HuH-7 (cell line): Measurements from ENCODE around the gene PRM3.
"Not testable (repeated sequence)": the region's sequence is repeated elsewhere in the genome, so short reads cannot be mapped to it uniquely, and the experiment has no call there.

Source experiments
- DNase-seq: peaks from one replicate; pipeline ENCODE4 v3.0.0; 2011; ENCODE audit warnings: low spot score

Gene PRM3

DNA sequence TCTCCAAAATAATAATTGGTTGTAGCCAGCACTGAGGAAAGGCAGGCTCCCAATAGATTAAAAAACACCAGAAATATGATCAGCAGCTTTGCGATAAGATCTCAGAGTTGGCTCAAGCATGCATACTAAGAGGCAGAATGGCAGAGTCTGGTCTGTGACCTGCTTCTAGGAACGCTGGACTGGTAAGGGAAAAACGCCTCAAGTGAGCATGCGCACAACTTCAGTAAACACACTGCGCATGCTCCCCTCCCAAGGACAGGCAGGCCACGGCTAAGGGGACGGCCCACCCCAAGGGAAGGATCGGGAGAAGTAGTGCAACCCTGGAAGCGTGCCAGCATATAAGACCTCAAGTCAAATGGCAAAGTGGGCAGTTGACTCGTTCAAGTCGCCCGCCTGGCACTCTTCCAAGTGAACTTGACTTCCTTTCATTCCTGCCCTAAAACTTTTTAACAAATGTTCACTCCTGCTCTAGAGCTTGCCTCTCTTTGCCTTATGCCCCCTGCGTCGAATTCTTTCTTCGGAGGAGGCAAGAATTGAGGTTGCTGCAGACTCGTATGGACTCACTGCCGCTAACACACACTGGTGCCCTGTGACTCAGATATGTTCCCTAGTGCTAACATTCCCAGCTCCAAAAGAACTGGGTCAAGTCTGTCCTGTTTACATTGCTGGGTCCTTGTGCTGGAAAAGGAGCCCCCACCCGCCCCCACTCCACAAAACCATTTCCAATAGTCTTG, 30.1 kb upstream of the PRM3 start:
- no peak for DNase-seq

DNA sequence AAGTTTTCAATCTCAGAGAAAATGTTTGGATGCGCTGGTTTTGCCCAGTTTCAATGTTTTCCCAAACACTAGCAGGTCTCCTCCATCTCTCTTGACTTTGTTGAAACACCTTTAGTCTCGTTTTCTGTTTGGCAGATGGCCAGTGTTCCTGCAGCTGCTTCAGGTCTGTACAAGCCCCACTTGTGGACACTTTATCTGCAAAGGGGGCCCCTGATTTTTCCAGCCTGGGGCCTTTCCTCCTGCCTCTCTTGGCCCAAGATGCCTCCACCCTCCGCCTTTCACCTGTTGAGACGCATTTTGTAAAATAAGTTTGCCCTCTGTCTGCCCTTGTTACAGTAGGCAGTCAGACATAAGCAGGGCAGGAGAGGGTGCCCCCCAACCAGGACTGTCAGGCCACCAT, 29.5 kb upstream of the PRM3 start:
- no peak for DNase-seq

DNA sequence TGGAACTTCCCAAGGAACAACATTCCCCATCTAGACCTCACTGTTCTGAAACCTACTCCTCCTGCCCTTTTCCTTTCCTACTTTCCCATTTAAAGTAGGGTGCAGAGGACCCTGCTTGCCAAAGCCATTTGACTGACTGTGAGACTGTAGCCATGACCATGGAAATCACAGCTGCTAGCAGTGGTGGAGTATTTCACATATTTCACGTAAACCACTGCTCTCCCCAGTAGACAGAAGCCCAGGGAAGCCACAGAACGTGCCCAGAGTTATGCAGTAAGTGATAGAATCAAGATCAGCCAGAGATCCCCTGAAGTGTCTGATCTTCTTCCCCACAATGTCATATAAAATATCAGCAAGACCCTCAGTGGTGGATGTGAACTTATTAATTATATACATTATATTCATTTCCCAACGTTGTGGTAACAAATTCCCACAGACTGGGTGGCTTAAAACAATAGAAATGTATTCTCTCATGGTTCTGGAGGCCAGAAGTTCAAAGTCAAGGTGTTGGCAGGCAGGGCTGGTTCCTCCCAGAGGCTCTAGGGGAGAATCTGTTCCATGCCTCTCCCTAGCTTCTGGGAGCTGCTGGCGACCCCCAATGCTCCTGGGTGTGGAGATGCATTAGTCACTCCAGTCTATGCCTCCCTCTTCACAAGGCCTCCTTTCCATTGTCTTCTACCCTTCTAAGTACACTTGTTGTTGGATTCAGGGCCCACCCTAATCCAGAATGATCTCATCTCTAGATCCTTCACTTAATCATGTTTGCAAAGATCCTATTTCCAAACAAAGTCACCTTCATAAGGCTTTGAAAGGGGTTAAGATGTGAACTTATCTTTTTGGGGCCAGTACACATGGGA, 28.4 kb upstream of the PRM3 start:
- DNase-seq: no peak

GRCh38 chr16:11300560-11300892, 27.1 kb upstream of the PRM3 start:
- DNase-seq: no peak

DNA sequence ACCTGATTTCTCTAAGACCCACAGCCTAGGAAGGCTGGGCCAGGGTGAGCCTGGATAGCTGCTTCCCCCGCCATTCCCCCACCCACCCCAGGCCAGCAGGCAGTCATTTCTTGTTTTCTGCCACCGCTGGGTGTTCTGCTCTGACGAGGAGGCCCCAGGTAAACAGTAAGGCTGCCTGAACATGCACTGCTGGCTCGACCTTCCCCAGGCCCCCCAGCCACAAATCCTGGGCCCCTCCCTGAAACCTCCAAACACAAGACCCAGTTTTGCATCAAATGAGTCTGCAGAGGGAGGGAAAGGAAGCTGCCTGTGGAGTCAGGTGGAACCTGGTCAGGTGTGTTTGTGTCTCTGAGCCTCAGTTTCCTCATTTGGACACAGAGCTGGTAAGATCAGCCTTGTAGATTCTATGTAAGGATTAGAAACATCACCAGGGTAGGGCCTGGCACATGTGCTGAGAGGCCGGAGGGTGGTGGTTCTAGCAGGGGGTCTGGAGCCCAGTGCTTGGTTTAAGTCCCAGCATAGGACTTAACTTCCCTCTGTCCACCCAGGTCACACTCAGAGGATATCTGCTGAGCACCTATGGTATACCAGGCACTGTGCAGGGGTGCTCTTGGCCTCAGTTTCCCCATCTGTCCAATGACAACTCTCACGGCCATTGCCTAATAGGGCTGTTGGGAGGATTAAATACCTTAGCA, 26.6 kb upstream of the PRM3 start:
- no peak for DNase-seq

DNA sequence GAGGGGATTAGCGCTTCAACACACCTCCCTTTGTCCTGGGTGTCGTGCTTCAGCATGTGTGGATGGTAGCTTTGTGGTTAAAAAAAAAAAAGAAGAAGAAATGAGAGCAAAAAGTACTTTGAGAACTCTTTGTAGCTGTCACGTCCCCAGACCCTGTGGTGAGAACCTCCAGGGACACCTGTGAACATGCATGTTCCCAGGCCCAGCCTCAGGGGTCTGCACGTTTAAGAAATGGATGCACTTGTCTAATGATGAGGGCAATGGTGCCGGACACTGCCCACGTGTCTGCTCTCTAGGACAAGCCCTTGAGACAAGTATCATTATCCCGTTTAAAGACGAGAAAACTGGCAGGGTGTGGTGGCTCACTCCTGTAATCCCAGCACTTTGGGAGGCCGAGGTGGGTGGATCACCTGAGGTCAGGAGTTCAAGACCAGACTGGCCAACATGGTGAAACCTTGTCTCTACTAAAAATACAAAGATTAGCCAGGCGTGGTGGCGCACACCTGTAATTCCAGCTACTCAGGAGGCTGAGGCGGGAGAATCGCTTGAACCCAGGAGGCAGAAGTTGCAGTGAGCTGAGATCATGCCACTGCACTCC, 25.6 kb upstream of the PRM3 start:
- not testable (repeated sequence) for DNase-seq

GRCh38 chr16:11298143-11298900, 24.9 kb upstream of the PRM3 start:
- DNase-seq: no peak

DNA sequence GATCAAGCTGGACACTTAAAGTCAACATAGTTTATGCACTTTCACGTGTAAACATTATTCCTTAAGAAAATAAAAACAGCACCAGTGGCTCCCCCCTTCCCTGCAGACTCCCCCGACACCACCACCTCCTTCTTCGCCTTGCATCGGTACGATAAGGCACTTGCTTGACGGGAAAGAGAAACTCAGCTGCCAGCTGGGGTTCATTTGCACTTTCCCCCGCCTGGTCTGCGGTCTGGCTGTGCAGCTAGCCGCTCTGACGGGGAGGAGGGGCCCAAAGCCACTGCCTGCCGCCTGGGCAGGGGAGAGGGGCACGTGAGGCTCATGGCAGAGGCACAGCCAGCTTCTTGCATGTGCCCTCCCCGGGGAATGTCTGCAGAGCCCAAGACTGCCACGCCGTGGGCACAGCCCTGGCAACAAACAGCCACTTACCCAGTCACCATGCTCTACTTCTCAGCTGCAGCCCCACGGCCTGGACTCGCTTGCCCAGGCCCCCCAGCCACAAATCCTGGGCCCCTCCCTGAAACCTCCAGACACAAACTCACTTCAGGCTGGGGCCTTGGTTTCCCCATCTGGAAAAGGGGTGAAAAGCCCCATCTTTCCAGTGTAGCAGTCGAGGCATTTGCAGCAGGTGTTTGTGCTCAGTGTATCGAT, 24.2 kb upstream of the PRM3 start:
- DNase-seq: no peak

- no peak for DNase-seq
Observed at GRCh38 chr16:11296706-11297491, 23.5 kb upstream of the PRM3 start.

DNA sequence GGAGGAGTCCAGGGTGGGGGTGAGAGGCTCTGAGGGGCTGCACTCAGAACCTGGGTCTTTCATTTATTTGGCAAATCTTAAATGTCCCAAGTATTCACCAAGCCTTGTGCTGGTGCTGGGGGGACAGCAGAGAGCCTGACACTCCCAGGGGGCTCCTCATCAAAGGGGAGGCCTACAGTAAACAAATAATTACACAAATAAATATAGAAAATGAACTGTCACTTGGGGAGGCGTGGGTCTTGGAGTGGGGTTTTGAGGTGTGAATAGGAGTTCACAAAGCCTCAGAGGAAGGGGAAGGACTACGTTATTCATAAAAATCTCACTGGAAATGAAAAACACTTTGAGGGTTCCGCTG, 22.9 kb upstream of the PRM3 start:
- no peak for DNase-seq

- no peak for DNase-seq
Observed at GRCh38 chr16:11295672-11296071, 22.2 kb upstream of the PRM3 start.

DNA sequence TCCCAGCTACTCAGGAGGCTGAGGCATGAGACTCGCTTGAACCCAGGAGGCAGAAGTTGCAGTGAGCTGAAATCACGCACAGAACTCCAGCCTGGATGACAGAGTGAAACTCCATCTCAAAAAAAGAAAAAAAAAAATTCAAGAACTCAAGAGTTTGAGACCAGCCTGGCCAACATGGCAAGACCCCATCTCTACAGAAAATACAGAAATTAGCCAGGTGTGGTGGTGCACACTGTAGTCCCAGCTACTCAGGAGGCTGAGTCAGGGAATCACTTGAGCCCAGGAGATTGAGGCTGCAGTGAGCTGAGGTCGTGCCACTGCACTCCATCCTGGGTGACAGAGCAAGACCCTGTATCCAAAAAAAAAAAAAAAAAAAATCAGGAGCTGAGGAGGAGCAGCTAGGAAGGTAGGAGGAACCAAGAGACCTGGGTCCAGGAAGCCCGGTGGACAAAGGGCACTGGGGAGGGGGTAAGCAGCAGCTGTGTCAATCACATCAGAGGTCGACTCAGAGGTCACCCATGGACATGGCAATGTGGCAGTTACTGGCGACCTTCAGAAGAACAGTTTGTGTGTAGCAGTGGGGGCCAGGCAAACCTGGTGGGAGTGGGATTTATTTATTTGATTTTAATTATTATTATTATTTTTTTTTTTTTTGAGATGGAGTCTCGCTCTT, 18.8 kb upstream of the PRM3 start:
- no peak for DNase-seq

- DNase-seq: no peak
Observed at GRCh38 chr16:11291091-11291703, 17.8 kb upstream of the PRM3 start.

DNA sequence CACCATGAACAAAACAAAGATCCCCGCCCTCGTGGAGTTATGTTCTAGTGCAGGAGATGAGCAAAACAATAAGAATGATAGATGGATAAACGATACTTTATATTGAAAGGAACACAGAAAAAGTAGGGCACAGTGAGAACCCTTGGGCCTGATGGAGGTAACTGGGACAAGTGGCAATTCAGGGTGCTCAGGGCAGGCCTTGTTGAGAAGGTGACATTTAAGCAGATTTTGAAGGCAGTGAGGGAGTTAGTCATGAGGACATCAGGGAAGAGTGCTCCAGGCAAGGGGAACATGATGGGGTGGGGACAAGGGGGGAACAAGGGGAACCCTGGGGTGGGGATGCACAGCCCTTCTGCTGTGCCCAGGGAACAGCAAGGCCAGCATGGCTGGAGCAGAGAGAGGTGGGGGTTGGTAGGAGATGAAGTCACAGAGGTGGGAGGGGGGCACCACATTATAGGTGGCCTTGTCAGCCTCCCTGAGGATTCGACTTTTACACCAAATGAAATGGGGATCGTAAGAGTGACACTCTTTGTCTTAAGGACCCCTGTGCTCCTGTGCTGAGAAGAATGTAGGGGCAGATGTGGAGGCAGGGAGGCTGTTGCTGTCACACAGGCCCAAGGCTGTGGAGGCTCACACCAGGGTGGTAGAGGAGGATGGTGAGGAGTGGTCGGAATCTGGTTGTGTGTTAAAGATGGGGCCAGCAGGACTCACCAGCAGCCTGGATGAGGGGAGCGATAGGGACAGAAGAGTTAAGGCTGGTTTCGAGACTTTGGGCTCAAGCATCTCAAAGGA, 16.9 kb upstream of the PRM3 start:
- no peak for DNase-seq

GRCh38 chr16:11289696-11290095, 16.3 kb upstream of the PRM3 start:
- not testable (repeated sequence) for DNase-seq

- DNase-seq: no peak
Observed at GRCh38 chr16:11289202-11289601, 15.8 kb upstream of the PRM3 start.

DNA sequence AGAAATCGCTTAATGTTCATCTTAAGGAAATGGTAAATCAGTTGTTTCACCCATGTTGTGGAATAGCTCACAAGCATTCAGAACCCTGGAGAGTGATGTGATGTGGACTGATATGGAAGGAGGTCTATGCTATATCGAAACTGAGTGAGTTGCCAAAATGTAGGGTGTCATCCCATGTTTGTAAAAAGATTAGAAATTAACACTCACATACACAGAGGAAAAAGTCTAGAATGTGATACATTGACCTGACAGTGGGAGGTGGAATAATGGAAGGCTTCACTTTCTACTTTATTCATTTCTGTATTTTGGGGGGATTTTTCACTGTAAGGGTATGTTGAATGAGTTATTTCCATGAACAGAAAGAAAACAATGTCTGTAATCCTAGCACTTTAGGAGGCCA, 12.4 kb upstream of the PRM3 start:
- DNase-seq: no peak

DNA sequence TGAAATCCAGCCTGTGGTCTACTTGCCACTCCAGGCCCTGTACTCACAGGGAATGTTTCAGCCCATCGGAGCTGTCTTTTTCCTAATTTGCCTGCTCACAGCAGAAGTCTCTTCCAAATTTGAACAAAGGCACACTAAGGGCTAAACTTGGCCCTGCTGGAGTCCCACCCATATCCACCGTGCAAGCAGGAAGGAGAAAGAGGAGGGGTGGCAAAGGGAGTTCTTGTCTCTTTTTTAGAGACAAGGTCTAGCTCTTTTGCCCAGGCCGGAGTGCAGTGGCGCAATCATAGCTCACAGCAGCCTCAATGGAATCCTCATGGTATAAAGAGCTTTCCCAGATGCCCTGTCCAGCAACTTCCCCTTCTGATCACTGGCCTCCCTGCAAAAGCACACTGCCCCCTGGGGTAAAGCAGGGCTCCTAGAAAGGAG, 10.4 kb upstream of the PRM3 start:
- no peak for DNase-seq
